H7 (cell line): Measurements from ENCODE around the gene IL17RE. TPM values are rescaled to one million over a fixed set of nuclear protein-coding genes. Genes with fewer than 3 reads are reported as not detected.

Source experiments
- DNase-seq: peaks from one replicate; pipeline ENCODE4 v3.0.0; 2012
- H3K27me3 ChIP-seq: 2 replicates; pipeline ENCODE4 v1.6.0; 2011; ENCODE audit warnings: mild to moderate bottlenecking, low read length; ENCODE audit not compliant: control insufficient read depth, insufficient read depth
- H3K36me3 ChIP-seq: replicated peaks from 2 replicates; pipeline ENCODE4 v1.5.1; 2011; ENCODE audit warnings: low read length; ENCODE audit not compliant: control insufficient read depth, insufficient read depth
- H3K4me3 ChIP-seq: 2 replicates; pipeline ENCODE4 v1.5.1; 2011; ENCODE audit warnings: low read depth, mild to moderate bottlenecking, control low read depth, low read length, moderate library complexity; ENCODE audit not compliant: insufficient read depth
- total RNA-seq: library from RNA; depleted of rRNA; stranded (reverse); fragments of >200 nt; shearing (Covaris generic); gene quantifications from 2 replicates; pipeline ENCODE4 v1.2.3, GENCODE V29; 2014; rRNA removed

IL17RE gene
- total RNA-seq, 1 experiment from 2014 or later: 1.9 TPM

- no peak for DNase-seq
- H3K36me3 ChIP-seq: no peaks in the 10 kb centered on the region
- peaks cover 1% of the 10 kb centered on the region for H3K27me3 ChIP-seq
- no peak overlapping the region for H3K4me3 ChIP-seq
Observed at GRCh38 chr3:9955611-9956352, 53.1 kb downstream of the IL17RE start.

- no peaks in the 10 kb centered on the region for H3K36me3 ChIP-seq
- no peaks in the 10 kb centered on the region for H3K27me3 ChIP-seq
- H3K4me3 ChIP-seq: no peak overlapping the region
- peak; percentile 29 for DNase-seq
Observed at GRCh38 chr3:9957214-9957613, 54.6 kb downstream of the IL17RE start.

- DNase-seq: no peak
- Histone ChIP-seq H3K36me3 (peaks cover 5% of the 10 kb centered on the region), H3K27me3 (no peaks in the 10 kb centered on the region), H3K4me3 (no peak overlapping the region)
Observed at GRCh38 chr3:9965200-9965875, 62.7 kb downstream of the IL17RE start.

Other genes with a start within 250 kb of the IL17RE start
- gene CPNE9, start 199.0 kb upstream of the IL17RE start, total RNA-seq: 0.18 and 0.38 TPM in 2 replicates
- 21.1 and 24.0 TPM in 2 replicates for gene BRPF1, start 171.1 kb upstream of the IL17RE start, total RNA-seq
- gene OGG1, start 152.9 kb upstream of the IL17RE start, total RNA-seq: 17.7 and 29.3 TPM in 2 replicates
- gene CAMK1, start 132.9 kb upstream of the IL17RE start, total RNA-seq: 5.1 and 10.7 TPM in 2 replicates
- gene TADA3, start 110.4 kb upstream of the IL17RE start, total RNA-seq: 76.0 and 79.6 TPM in 2 replicates
- 207 and 239 TPM in 2 replicates for gene ARPC4, start 109.8 kb upstream of the IL17RE start, total RNA-seq
- gene TTLL3, start 92.6 kb upstream of the IL17RE start, total RNA-seq: 3.7 and 7.4 TPM in 2 replicates
- 117 and 131 TPM in 2 replicates for gene RPUSD3, start 58.8 kb upstream of the IL17RE start, total RNA-seq
- not detected in 2 replicates for gene CIDEC, start 22.6 kb upstream of the IL17RE start, total RNA-seq
- gene JAGN1, start 12.2 kb upstream of the IL17RE start, total RNA-seq: 15.0 and 15.1 TPM in 2 replicates
- 11.6 and 15.3 TPM in 2 replicates for gene IL17RC, start 14.2 kb downstream of the IL17RE start, total RNA-seq
- 22.2 and 30.2 TPM in 2 replicates for gene CRELD1, start 31.0 kb downstream of the IL17RE start, total RNA-seq
- gene PRRT3, start 49.6 kb downstream of the IL17RE start, total RNA-seq: 5.3 and 6.8 TPM in 2 replicates
- 21.8 and 45.2 TPM in 2 replicates for gene EMC3, start 84.0 kb downstream of the IL17RE start, total RNA-seq
- gene FANCD2, start 123.6 kb downstream of the IL17RE start, total RNA-seq: 67.7 and 77.5 TPM in 2 replicates
- not detected in 2 replicates for gene FANCD2OS, start 205.4 kb downstream of the IL17RE start, total RNA-seq
- gene BRK1, start 212.8 kb downstream of the IL17RE start, total RNA-seq: 88.1 and 93.3 TPM in 2 replicates
- 25.5 and 26.5 TPM in 2 replicates for gene VHL, start 238.9 kb downstream of the IL17RE start, total RNA-seq